ENCODE data around the gene SUSD4.

Gene SUSD4

GRCh38 chr1:223175633-223176032 is 188.3 kb downstream of the SUSD4 start:
- DNase-seq = no peak

- no peak for DNase-seq
These were observed 188.9 kb downstream of the SUSD4 start for GRCh38 chr1:223175032-223175431.

All from activated T-cell treated with anti-CD3 and anti-CD28 coated beads, Interleukin-2, amount 50 U/mL, for 48 hours (primary cell).